DND-41 (cell line): ENCODE results near the gene ACSS3.

Source experiments
- CTCF ChIP-seq: IDR thresholded peaks from 2 replicates; pipeline ENCODE4 v1.5.1; 2012; ENCODE audit warnings: borderline replicate concordance, low read length, moderate library complexity, mild to moderate bottlenecking; ENCODE audit not compliant: poor library complexity, severe bottlenecking; ENCODE audit errors: extremely low read depth
- EZH2 ChIP-seq: IDR thresholded peaks from 3 replicates; pipeline ENCODE4 v1.6.1; 2012; ENCODE audit warnings: borderline replicate concordance, low read depth, mild to moderate bottlenecking, moderate library complexity, low read length, inconsistent platforms; ENCODE audit not compliant: severe bottlenecking

- TF ChIP-seq CTCF, result no peak
- TF ChIP-seq EZH2, result no peak
Observed at GRCh38 chr12:81114226-81114625, 36.3 kb downstream of the ACSS3 start.
